Lower lobe of right lung (tissue), 2 donors: ENCODE measurements around the gene KRCC1. TPM values are rescaled to one million over a fixed set of nuclear protein-coding genes. Genes with fewer than 3 reads are reported as not detected.

Source experiments
- ATAC-seq, 2 donors: fragments of 200-7000 bp; cut with Tn5 transposase; one replicate each; pipeline ENCODE4 v1.9.1; 2020 to 2022; ENCODE audit warnings: mild to moderate bottlenecking in 2 of 2, moderate library complexity in 2 of 2
- DNase-seq: peaks from one replicate; pipeline ENCODE4 v3.0.0-alpha.2; 2020
- H3K27ac ChIP-seq: fragments of 200-600 bp; one replicate; pipeline ENCODE4 v1.8.0; 2022
- H3K27me3 ChIP-seq: fragments of 200-600 bp; one replicate; pipeline ENCODE4 v1.8.0; 2022; ENCODE audit warnings: low read depth
- H3K36me3 ChIP-seq: fragments of 200-600 bp; one replicate; pipeline ENCODE4 v1.8.0; 2022; ENCODE audit warnings: mild to moderate bottlenecking
- H3K4me1 ChIP-seq: fragments of 200-600 bp; one replicate; pipeline ENCODE4 v1.8.0; 2022
- H3K4me3 ChIP-seq: fragments of 200-600 bp; one replicate; pipeline ENCODE4 v1.8.0; 2022; ENCODE audit warnings: mild to moderate bottlenecking
- H3K9me3 ChIP-seq: fragments of 200-600 bp; one replicate; pipeline ENCODE4 v1.8.0; 2022
- CTCF ChIP-seq: fragments of 200-600 bp; IDR thresholded peaks from one replicate; pipeline ENCODE4 v1.8.0; 2022; ENCODE audit warnings: antibody characterized with exemption, mild to moderate bottlenecking
- intact Hi-C: fragments of 100-400 bp; cut with DNase I; formaldehyde crosslinking; loops from one replicate; pipeline ENCODE4 v1.11.0; 2022
- total RNA-seq: library from RNA; stranded (reverse); fragmentation: NEBNext Ultra II Directional; extraction: Animal tissue kit (Norgen Biotek cat#: 25700); gene quantifications from one replicate; pipeline ENCODE4 v1.2.1, GENCODE V29; 2021
- donor health status: DM: no; HTN: yes; CAD: no; lungs with severe emphysema.

KRCC1 gene
- total RNA-seq, 1 donor from 2014 or later, result 24.7 TPM

GRCh38 chr2:88042476-88042875, 13.1 kb downstream of the KRCC1 start:
- Histone ChIP-seq H3K27me3 (no peaks in the 10 kb centered on the region), H3K27ac (no peak overlapping the region), H3K4me3 (no peak overlapping the region), H3K36me3 (no peaks in the 10 kb centered on the region), H3K4me1 (peaks cover 4% of the 10 kb centered on the region), H3K9me3 (no peaks in the 10 kb centered on the region)
- DNase-seq (no peak), ATAC-seq (no peak)
- TF ChIP-seq CTCF, result no peak
- intact Hi-C loops, result no loop called here

- DNase-seq, result no peak
- no peaks in the 10 kb centered on the region for H3K27me3 ChIP-seq
These were observed 17.1 kb downstream of the KRCC1 start for GRCh38 chr2:88038263-88039105.

GRCh38 chr2:88036606-88037005, 19.0 kb downstream of the KRCC1 start:
- H3K27ac ChIP-seq, result no peak overlapping the region
- H3K36me3 ChIP-seq, result peaks cover 27% of the 10 kb centered on the region
- no peaks in the 10 kb centered on the region for H3K27me3 ChIP-seq
- DNase-seq (no peak), ATAC-seq (no peak)
- intact Hi-C loops, result no loop called here
- peaks cover 4% of the 10 kb centered on the region for H3K4me1 ChIP-seq
- no peaks in the 10 kb centered on the region for H3K9me3 ChIP-seq
- no peak overlapping the region for H3K4me3 ChIP-seq
- TF ChIP-seq CTCF, result no peak

More at GRCh38 chr2:88038263-88039105, 17.1 kb downstream of the KRCC1 start:
- H3K4me3 ChIP-seq, result no peak overlapping the region
- intact Hi-C loops, result no loop called here
- H3K27ac ChIP-seq, result no peak overlapping the region
- ATAC-seq, result no peak
- H3K4me1 ChIP-seq, result peaks cover 4% of the 10 kb centered on the region
- TF ChIP-seq CTCF, result no peak
- peaks cover 8% of the 10 kb centered on the region for H3K36me3 ChIP-seq
- no peaks in the 10 kb centered on the region for H3K9me3 ChIP-seq

GRCh38 chr2:88036182-88036581, 19.4 kb downstream of the KRCC1 start:
- Histone ChIP-seq H3K9me3 (no peaks in the 10 kb centered on the region), H3K27ac (no peak overlapping the region), H3K36me3 (peaks cover 31% of the 10 kb centered on the region), H3K27me3 (no peaks in the 10 kb centered on the region), H3K4me1 (peaks cover 4% of the 10 kb centered on the region), H3K4me3 (no peak overlapping the region)
- DNase-seq, result no peak
- no peak for TF ChIP-seq CTCF
- intact Hi-C loops, result no loop called here
- no peak for ATAC-seq

GRCh38 chr2:88032070-88032702, 23.4 kb downstream of the KRCC1 start:
- no peaks in the 10 kb centered on the region for H3K4me1 ChIP-seq
- H3K9me3 ChIP-seq, result no peaks in the 10 kb centered on the region
- ATAC-seq (no peak), DNase-seq (no peak)
- no peak for TF ChIP-seq CTCF
- intact Hi-C loops, result no loop called here
- no peaks in the 10 kb centered on the region for H3K27me3 ChIP-seq
- peaks cover 71% of the 10 kb centered on the region for H3K36me3 ChIP-seq
- H3K27ac ChIP-seq, result no peak overlapping the region
- no peak overlapping the region for H3K4me3 ChIP-seq
